ENCODE measurements around the gene NLK. TPM values are rescaled to one million over a fixed set of nuclear protein-coding genes. Genes with fewer than 3 reads are reported as not detected.

Gene NLK
- total RNA-seq, 8 experiments from 2014 or later = 26.2 to 134 (median 37.5) TPM

DNA sequence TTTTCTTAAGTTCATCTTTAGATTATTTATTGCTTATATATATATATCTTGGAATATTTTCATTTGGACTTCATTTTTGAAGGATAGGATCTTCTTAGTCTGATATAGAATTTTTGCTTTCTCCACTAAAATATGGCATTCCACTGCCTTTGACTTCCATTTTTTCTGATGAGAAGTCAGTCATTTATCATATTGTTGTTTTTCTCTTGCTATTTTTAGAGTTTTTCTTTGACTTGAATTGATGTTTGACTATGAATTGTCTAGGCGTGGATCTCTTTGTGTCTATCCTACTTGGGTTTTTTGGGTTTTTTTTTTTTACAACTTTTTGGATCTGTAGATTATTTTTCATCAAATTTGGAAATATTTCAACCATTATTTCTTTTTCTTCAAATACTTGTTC is 67.7 kb downstream of the NLK start:
- in situ Hi-C loops (cut with MboI; ENCODE audit: low pct_unique_long_range_greater_than_20kb in 2 of 9, low sequenced_read_pairs in 9 of 9, unreplicated experiment in 9 of 9) = no loop called here
- Histone ChIP-seq H3K4me3 (no peak overlapping the region), H3K4me1 (replicated peaks in 1 of 2) (peaks cover 12 to 15% of the 10 kb centered on the region in 2 donors), H3K27ac (no peak overlapping the region)
- ATAC-seq (replicated peaks in 6 of 8) = no peak
- 60 to 100% (median 100%) methylated on average over 1 of the region's 1 CpG; no CpG with 5 or more reads in 2 of the 10 experiments for WGBS, 10 experiments

DNA sequence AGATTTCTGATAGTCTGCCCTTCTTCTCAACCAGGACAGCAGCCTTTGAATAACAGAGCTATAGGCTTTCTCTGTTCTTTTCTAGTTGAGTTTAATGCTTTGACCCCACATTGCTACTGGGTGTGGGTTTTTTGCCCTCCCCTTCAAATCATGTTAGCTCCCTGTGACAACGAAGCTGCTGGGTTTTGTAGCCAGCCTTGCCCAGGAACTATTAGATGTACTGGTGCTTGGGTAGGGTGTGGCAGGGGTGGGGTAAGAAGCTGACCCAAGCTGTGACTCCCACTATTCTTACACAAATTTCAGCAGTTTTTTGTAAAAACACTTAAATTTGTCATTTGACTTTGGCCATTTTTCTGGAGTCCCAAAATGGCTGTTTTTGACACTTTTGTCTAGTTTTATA is 69.7 kb downstream of the NLK start:
- ATAC-seq (replicated peaks in 6 of 8) = peak in 4 of 8 experiments; percentile 7 to 69 (median 42)
- H3K4me3 ChIP-seq = no peak overlapping the region
- H3K27ac ChIP-seq = no peak overlapping the region
- peaks cover 12 to 15% of the 10 kb centered on the region in 2 donors for H3K4me1 ChIP-seq (replicated peaks in 1 of 2)
- WGBS, 10 experiments = 0 to 60% (median 17%) methylated on average over 1 of the region's 1 CpG; no CpG with 5 or more reads in 3 of the 10 experiments
- in situ Hi-C loops (cut with MboI; ENCODE audit: low pct_unique_long_range_greater_than_20kb in 2 of 9, low sequenced_read_pairs in 9 of 9, unreplicated experiment in 9 of 9) = no loop called here

- 0 to 84% (median 56%) methylated on average over 1 to 2 of the region's 2 CpGs for WGBS, 10 experiments
- in situ Hi-C loops (cut with MboI; ENCODE audit: low pct_unique_long_range_greater_than_20kb in 2 of 9, low sequenced_read_pairs in 9 of 9, unreplicated experiment in 9 of 9) = no loop called here
- Histone ChIP-seq H3K4me3 (no peak overlapping the region), H3K4me1 (replicated peaks in 1 of 2) (peaks cover 12 to 15% of the 10 kb centered on the region in 2 donors), H3K27ac (no peak overlapping the region)
- ATAC-seq (replicated peaks in 6 of 8) = peak in 2 of 8 experiments; percentile 59 to 70
Observed at GRCh38 chr17:28112606-28113005, 70.1 kb downstream of the NLK start.

DNA sequence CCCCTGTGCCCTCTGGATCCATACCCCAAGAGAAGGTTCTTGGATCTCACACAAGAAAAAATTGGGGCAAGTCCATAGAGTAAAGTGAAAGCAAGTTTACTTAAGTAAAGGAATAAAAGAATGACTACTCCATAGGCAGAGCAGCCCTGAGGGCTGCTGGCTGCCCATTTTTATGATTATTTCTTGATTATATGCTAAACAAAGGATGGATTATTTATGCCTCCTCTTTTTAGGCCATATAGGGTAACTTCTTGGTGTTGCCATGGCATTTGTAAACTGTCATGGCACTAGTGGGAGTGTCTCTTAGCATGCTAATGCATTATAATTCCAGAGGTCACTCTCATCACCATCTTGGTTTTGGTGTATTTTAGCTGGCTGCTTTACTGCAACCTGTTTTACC is 70.8 kb downstream of the NLK start:
- in situ Hi-C loops (cut with MboI; ENCODE audit: low pct_unique_long_range_greater_than_20kb in 2 of 9, low sequenced_read_pairs in 9 of 9, unreplicated experiment in 9 of 9) = no loop called here
- no peak overlapping the region for H3K4me3 ChIP-seq
- no peak overlapping the region for H3K27ac ChIP-seq
- H3K4me1 ChIP-seq (replicated peaks in 1 of 2) = peaks cover 12 to 15% of the 10 kb centered on the region in 2 donors
- peak in 2 of 8 experiments; percentile 21 to 24 for ATAC-seq (replicated peaks in 6 of 8)

- no peak for ATAC-seq (replicated peaks in 6 of 8)
- 88 to 100% (median 100%) methylated on average over 1 of the region's 1 CpG; no CpG with 5 or more reads in 6 of the 10 experiments for WGBS, 10 experiments
- no peak overlapping the region for H3K4me3 ChIP-seq
- H3K27ac ChIP-seq = no peak overlapping the region
- peaks cover 15 to 19% of the 10 kb centered on the region in 2 donors for H3K4me1 ChIP-seq (replicated peaks in 1 of 2)
- in situ Hi-C loops (cut with MboI; ENCODE audit: low pct_unique_long_range_greater_than_20kb in 2 of 9, low sequenced_read_pairs in 9 of 9, unreplicated experiment in 9 of 9) = no loop called here
Observed at GRCh38 chr17:28115046-28115445, 72.6 kb downstream of the NLK start.

GRCh38 chr17:28117304-28117703 is 74.8 kb downstream of the NLK start:
- Histone ChIP-seq H3K27ac (no peak overlapping the region), H3K4me3 (no peak overlapping the region), H3K4me1 (replicated peaks in 1 of 2) (peaks cover 11 to 14% of the 10 kb centered on the region in 2 donors)
- no peak for ATAC-seq (replicated peaks in 6 of 8)
- in situ Hi-C loops (cut with MboI; ENCODE audit: low pct_unique_long_range_greater_than_20kb in 2 of 9, low sequenced_read_pairs in 9 of 9, unreplicated experiment in 9 of 9) = no loop called here

DNA sequence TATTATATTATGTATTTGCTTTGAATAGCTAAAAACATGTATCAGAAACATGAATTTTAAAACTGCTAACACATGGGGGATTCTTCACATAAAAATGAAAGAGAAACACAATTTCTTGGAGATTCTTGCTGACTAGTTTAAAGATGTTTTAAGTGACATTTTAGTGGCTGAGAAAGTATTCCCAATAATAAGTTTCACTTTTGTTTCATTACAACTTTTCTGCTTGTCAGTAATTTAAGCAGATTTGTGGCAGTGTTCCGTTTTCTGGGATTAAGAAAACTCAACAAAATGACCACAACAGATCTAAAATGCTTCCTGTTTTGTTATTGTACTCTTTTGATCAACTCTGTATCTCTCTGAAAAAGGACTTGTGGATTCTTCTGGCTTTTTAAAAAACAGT is 75.9 kb downstream of the NLK start:
- H3K4me3 ChIP-seq = no peak overlapping the region
- in situ Hi-C loops (cut with MboI; ENCODE audit: low pct_unique_long_range_greater_than_20kb in 2 of 9, low sequenced_read_pairs in 9 of 9, unreplicated experiment in 9 of 9) = no loop called here
- no peak for ATAC-seq (replicated peaks in 6 of 8)
- 0 to 86% (median 46%) methylated on average over 1 of the region's 1 CpG; no CpG with 5 or more reads in 2 of the 10 experiments for WGBS, 10 experiments
- H3K4me1 ChIP-seq (replicated peaks in 1 of 2) = peaks cover 2 to 7% of the 10 kb centered on the region in 2 donors
- H3K27ac ChIP-seq = no peak overlapping the region

- ATAC-seq (replicated peaks in 6 of 8) = peak in 5 of 8 experiments; percentile 27 to 49 (median 32)
- Histone ChIP-seq H3K27ac (no peak overlapping the region), H3K4me1 (replicated peaks in 1 of 2) (peaks cover 0 to 7% of the 10 kb centered on the region in 2 donors), H3K4me3 (no peak overlapping the region)
- WGBS, 10 experiments = 50 to 80% (median 71%) methylated on average over 1 to 2 of the region's 2 CpGs; no CpG with 5 or more reads in 2 of the 10 experiments
- in situ Hi-C loops (cut with MboI; ENCODE audit: low pct_unique_long_range_greater_than_20kb in 2 of 9, low sequenced_read_pairs in 9 of 9, unreplicated experiment in 9 of 9) = no loop called here
Observed at GRCh38 chr17:28119046-28119445, 76.6 kb downstream of the NLK start.

DNA sequence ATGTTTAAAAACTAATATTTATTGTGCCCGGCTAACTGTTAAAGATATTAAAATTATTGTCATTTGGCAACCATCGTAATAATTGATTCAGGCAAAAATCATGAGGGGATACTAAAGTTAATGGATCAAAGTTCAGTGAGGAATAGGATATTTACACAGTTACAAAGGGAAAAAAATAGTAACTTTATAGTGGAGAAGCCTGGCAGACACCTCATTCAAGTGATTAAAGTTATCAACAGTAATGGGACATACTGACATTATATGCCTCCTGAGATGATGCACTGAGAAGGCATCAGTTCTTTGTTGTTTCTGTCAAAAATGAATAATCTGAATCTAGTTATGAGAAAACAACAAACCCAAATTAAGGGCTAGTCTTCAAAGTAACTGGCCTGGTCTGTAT is 77.1 kb downstream of the NLK start:
- Histone ChIP-seq H3K4me1 (replicated peaks in 1 of 2) (peaks cover 0 to 7% of the 10 kb centered on the region in 2 donors), H3K27ac (no peak overlapping the region), H3K4me3 (no peak overlapping the region)
- WGBS, 10 experiments = 80 to 100% (median 94%) methylated on average over 1 to 2 of the region's 2 CpGs
- in situ Hi-C loops (cut with MboI; ENCODE audit: low pct_unique_long_range_greater_than_20kb in 2 of 9, low sequenced_read_pairs in 9 of 9, unreplicated experiment in 9 of 9) = no loop called here
- ATAC-seq (replicated peaks in 6 of 8) = no peak

GRCh38 chr17:28120766-28121165 is 78.3 kb downstream of the NLK start:
- Histone ChIP-seq H3K4me1 (replicated peaks in 1 of 2) (peaks cover 0 to 7% of the 10 kb centered on the region in 2 donors), H3K4me3 (no peak overlapping the region), H3K27ac (no peak overlapping the region)
- no peak for ATAC-seq (replicated peaks in 6 of 8)
- WGBS, 10 experiments = 67 to 100% (median 80%) methylated on average over 1 of the region's 1 CpG; no CpG with 5 or more reads in 1 of the 10 experiments
- in situ Hi-C loops (cut with MboI; ENCODE audit: low pct_unique_long_range_greater_than_20kb in 2 of 9, low sequenced_read_pairs in 9 of 9, unreplicated experiment in 9 of 9) = no loop called here

DNA sequence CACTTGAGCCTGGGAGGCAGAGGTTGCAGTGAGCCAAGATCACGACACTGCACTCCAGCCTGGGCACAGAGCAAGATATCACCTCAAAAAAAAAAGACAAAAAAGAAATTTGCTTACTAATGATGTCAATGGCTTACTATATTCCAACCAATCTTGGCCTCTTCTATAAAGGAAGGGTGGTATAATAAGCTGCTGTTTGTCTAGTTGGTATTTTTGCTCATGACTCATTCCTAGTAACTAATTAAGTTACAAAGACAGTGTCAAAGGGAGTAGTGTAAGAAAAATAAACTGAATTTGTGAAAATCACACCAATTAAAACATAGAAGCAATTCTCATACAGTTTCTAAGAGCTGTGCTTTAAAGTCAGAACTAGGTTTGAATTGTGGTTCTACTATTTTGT is 82.5 kb downstream of the NLK start:
- Histone ChIP-seq H3K27ac (no peak overlapping the region), H3K4me3 (no peak overlapping the region), H3K4me1 (replicated peaks in 1 of 2) (no peaks in the 10 kb centered on the region)
- 82 to 100% (median 100%) methylated on average over 1 of the region's 1 CpG; no CpG with 5 or more reads in 7 of the 10 experiments for WGBS, 10 experiments
- in situ Hi-C loops (cut with MboI; ENCODE audit: low pct_unique_long_range_greater_than_20kb in 2 of 9, low sequenced_read_pairs in 9 of 9, unreplicated experiment in 9 of 9) = loop anchor here in 1 of 9 experiments (25.0 kb wide), 1 partner anchor 213 kb away; no protein-coding TSS in a partner anchor
- no peak for ATAC-seq (replicated peaks in 6 of 8)

GRCh38 chr17:28125526-28126378 is 83.3 kb downstream of the NLK start:
- peak in 1 of 8 experiments; percentile 61 for ATAC-seq (replicated peaks in 6 of 8)
- in situ Hi-C loops (cut with MboI; ENCODE audit: low pct_unique_long_range_greater_than_20kb in 2 of 9, low sequenced_read_pairs in 9 of 9, unreplicated experiment in 9 of 9) = loop anchor here in 1 of 9 experiments (25.0 kb wide), 1 partner anchor 213 kb away; no protein-coding TSS in a partner anchor
- WGBS, 10 experiments = 54 to 97% (median 70%) methylated on average over 2 to 4 of the region's 4 CpGs; no CpG with 5 or more reads in 3 of the 10 experiments
- no peaks in the 10 kb centered on the region for H3K4me1 ChIP-seq (replicated peaks in 1 of 2)
- H3K27ac ChIP-seq = no peak overlapping the region
- H3K4me3 ChIP-seq = no peak overlapping the region

- in situ Hi-C loops (cut with MboI; ENCODE audit: low pct_unique_long_range_greater_than_20kb in 2 of 9, low sequenced_read_pairs in 9 of 9, unreplicated experiment in 9 of 9) = loop anchor here in 1 of 9 experiments (25.0 kb wide), 1 partner anchor 215 kb away; no protein-coding TSS in a partner anchor
- no peak overlapping the region for H3K4me3 ChIP-seq
- WGBS, 10 experiments = 80 to 100% (median 100%) methylated on average over 1 of the region's 1 CpG; no CpG with 5 or more reads in 5 of the 10 experiments
- no peak overlapping the region for H3K27ac ChIP-seq
- H3K4me1 ChIP-seq (replicated peaks in 1 of 2) = no peaks in the 10 kb centered on the region
- ATAC-seq (replicated peaks in 6 of 8) = no peak
Observed at GRCh38 chr17:28127196-28127595, 84.7 kb downstream of the NLK start.

Measured in motor neuron (in vitro differentiated cells).